IPS-15b (cell line): ENCODE measurements around the gene TAF5.
"Not testable (repeated sequence)": the region's sequence is repeated elsewhere in the genome, so short reads cannot be mapped to it uniquely, and the experiment has no call there.

Source experiments
- H3K27me3 ChIP-seq: one replicate; pipeline ENCODE4 v1.6.1; 2013; ENCODE audit warnings: low read length; ENCODE audit not compliant: control insufficient read depth, insufficient read depth
- H3K36me3 ChIP-seq: one replicate; pipeline ENCODE4 v1.6.1; 2013; ENCODE audit warnings: low read length; ENCODE audit not compliant: control insufficient read depth, insufficient read depth
- H3K4me1 ChIP-seq: one replicate; pipeline ENCODE4 v1.6.1; 2013; ENCODE audit warnings: mild to moderate bottlenecking, low read length; ENCODE audit not compliant: control insufficient read depth, insufficient read depth
- H3K4me3 ChIP-seq: one replicate; pipeline ENCODE4 v1.5.1; 2013; ENCODE audit warnings: low read depth, low read length
- H3K9ac ChIP-seq: one replicate; pipeline ENCODE4 v1.6.1; 2013; ENCODE audit warnings: low read depth, mild to moderate bottlenecking, low read length
- H3K9me3 ChIP-seq: one replicate; pipeline ENCODE4 v1.6.1; 2013; ENCODE audit warnings: mild to moderate bottlenecking, low read length; ENCODE audit not compliant: control insufficient read depth, insufficient read depth

TAF5 gene

DNA sequence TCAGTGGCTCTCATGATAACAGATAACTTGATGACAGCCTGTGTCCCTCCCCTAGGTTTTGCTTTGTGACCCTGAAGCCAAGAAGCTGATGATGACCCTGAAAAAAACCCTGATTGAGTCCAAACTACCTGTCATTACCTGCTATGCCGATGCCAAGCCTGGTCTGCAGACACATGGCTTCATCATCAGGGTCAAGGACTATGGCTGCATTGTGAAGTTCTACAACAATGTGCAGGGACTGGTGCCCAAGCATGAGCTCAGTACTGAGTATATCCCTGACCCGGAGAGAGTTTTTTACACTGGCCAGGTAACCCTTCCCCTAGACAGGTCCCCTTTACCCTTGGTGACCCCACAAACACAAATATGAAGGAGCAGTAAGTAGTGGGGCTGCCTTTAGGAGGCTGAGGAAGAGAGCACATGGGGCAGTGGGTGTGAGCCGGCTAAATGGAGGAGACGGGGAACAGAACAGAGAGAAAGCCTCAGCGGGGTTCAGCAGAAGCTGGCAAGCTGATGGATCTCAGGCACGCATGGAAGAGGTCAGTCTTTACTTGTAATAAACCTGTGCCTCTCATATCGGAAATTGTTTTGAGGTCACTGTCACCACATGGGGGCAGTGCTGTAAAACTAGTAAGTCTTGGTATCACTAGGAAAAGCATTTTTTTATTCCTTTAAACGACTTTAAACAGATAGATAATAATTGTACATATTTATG is 48.8 kb downstream of the TAF5 start:
- no peak overlapping the region for H3K4me3 ChIP-seq
- H3K9ac ChIP-seq: no peak overlapping the region
- no peaks in the 10 kb centered on the region for H3K4me1 ChIP-seq
- no peaks in the 10 kb centered on the region for H3K27me3 ChIP-seq
- peaks cover 74% of the 10 kb centered on the region for H3K36me3 ChIP-seq
- no peaks in the 10 kb centered on the region for H3K9me3 ChIP-seq

DNA sequence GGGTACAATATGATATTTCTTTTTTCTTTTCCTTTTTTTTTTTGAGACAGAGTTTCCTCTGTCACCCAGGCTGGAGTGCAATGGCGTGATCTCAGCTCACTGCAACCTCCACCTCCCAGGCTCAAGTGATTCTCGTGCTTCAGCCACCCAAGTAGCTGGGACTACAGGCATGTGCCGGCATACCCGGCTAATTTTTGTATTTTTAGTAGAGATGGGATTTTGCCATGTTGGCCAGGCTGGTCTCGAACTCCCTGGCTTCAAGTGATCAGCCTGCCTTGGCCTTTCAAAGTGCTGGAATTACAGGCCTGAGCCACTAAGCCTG is 49.3 kb downstream of the TAF5 start:
- H3K4me3 ChIP-seq, H3K9ac ChIP-seq, H3K9me3 ChIP-seq, H3K4me1 ChIP-seq, H3K27me3 ChIP-seq: not testable (repeated sequence)
- H3K36me3 ChIP-seq: peaks cover 76% of the 10 kb centered on the region

DNA sequence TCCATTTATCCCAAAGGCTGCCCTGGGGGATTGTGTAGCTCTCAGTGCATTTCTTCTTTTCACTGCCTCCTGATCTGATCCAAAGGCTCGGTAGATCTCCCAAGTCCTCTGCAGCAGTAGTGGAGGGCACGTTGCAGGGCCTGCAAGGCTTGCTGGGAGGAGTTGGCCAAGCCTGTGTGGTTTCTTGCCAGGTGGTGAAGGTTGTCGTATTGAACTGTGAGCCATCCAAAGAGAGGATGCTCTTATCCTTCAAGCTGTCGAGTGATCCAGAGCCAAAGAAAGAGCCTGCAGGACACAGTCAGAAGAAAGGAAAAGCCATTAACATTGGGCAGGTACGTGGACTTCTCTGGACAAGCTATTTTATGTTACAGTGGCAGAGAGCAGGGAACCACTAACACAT is 49.8 kb downstream of the TAF5 start:
- Histone ChIP-seq H3K4me1 (no peaks in the 10 kb centered on the region), H3K4me3 (no peak overlapping the region), H3K27me3 (no peaks in the 10 kb centered on the region), H3K36me3 (peaks cover 79% of the 10 kb centered on the region), H3K9me3 (no peaks in the 10 kb centered on the region), H3K9ac (no peak overlapping the region)

DNA sequence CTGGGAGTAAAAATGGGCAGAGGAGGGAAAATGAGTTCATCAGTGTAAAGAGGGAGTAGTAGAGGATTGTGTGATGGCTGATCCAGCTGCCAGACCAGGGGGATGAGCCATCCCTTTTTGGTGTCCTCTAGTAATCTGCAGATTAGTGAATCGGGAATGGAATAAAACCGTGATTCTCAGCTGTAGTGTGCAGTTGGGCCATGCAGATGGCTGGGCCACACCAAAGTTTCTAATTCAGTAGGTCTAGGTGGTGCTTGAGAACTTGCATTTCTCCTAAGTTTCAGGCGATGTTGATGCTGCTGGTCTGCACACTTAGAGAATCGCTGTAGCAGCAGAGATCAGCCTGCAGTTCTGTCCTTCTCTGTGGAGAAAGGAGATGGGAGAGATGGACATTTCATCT is 51.3 kb downstream of the TAF5 start:
- Histone ChIP-seq H3K9ac (no peak overlapping the region), H3K4me1 (no peaks in the 10 kb centered on the region), H3K4me3 (no peak overlapping the region), H3K9me3 (no peaks in the 10 kb centered on the region), H3K36me3 (peaks cover 80% of the 10 kb centered on the region), H3K27me3 (no peaks in the 10 kb centered on the region)

DNA sequence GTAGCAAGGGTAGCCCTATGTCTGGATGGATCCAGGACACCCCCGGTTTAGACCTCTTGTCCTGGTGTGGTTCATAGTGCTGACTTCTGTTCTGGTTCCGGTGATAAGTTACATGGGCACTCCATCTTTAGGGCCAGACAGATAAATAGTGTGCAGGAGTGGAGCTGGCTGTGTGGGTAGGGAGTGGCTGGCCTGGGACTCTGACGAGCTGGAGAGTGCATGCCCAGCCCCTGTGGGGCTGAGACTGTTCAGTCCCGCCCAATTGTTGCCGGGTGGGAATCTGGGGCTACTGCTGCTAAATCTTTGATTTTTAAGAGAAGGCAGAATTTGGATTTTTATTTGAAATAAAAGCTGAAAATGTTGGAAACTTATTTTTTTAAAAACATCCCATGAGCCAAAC is 56.0 kb downstream of the TAF5 start:
- no peaks in the 10 kb centered on the region for H3K27me3 ChIP-seq
- peaks cover 68% of the 10 kb centered on the region for H3K36me3 ChIP-seq

DNA sequence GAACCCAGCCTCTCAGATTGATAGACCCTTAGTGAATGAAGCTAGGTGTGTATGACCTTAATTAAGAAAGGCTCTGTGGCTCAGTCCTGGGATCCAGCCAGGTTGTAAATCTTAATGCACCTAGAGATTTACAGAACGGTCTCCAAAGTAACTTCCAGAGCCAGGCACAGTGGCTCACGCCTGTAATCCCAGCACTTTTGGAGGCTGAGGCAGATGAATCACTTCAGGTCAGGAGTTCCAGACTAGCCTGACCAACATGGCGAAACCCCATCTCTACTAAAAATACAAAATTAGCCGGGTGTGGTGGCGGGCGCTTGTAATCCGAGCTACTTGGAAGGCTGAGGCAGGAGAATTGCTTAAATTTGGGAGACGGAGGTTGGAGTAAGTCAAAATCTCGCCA is 60.1 kb downstream of the TAF5 start:
- Histone ChIP-seq H3K9ac (no peak overlapping the region), H3K4me1 (no peaks in the 10 kb centered on the region), H3K27me3 (no peaks in the 10 kb centered on the region), H3K36me3 (peaks cover 60% of the 10 kb centered on the region), H3K4me3 (no peak overlapping the region), H3K9me3 (no peaks in the 10 kb centered on the region)

More for the DNA sequence above, 56.0 kb downstream of the TAF5 start:
- Histone ChIP-seq H3K4me1 (no peaks in the 10 kb centered on the region), H3K4me3 (no peak overlapping the region), H3K9ac (no peak overlapping the region), H3K9me3 (no peaks in the 10 kb centered on the region)

DNA sequence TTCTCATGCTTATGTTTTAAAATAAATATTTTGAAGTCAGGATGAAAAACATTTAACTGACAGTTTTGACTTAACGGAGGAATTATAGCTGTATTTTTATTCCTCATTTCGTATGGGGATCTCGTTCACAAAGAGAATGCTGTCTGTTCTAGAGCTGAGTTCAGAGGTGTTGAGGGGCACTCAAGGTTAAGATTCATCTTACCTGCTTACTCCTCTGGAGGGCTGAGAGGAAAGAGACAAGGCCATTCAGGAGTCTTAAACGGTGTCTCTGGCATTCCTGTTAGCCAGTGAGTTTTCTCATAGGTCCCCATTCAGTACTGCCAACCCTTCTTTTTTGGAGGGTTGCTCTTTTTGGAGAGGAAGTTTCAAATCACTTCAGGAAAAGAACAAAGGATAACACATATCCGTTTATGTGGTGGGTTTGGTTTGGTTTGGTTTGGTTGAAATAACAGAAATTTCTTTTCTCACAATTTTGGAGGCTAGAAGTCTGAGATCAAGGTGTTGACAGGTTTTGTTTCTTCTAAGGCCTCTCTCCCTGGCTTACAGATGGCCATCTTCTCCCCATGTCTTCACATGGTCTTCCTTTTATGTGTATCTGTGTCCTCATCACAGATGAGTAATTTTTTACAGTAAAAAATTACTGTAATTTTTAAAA is 61.3 kb downstream of the TAF5 start:
- no peaks in the 10 kb centered on the region for H3K9me3 ChIP-seq
- no peaks in the 10 kb centered on the region for H3K4me1 ChIP-seq
- H3K4me3 ChIP-seq: no peak overlapping the region
- H3K36me3 ChIP-seq: peaks cover 57% of the 10 kb centered on the region
- H3K9ac ChIP-seq: no peak overlapping the region
- no peaks in the 10 kb centered on the region for H3K27me3 ChIP-seq

DNA sequence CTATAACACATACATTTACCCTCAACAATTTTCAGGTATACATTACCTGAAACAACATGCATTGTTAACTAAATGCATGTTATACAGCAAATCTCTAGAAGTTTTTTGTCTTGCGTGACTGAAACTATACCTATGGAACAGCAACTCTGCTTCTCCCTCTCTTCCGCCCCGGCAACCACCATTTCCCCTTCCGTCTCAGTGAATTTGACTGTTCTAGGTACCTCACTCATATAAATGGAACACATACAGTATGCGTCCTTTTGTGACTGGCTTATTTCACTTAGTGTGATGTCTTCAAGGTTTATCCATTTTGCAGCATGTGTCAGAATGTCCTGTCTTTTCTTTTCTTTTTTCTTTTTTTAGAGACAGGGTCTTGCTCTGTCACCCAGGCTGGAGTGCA is 61.9 kb downstream of the TAF5 start:
- Histone ChIP-seq H3K9me3 (no peaks in the 10 kb centered on the region), H3K4me3 (no peak overlapping the region), H3K9ac (no peak overlapping the region), H3K27me3 (no peaks in the 10 kb centered on the region), H3K36me3 (peaks cover 61% of the 10 kb centered on the region), H3K4me1 (no peaks in the 10 kb centered on the region)

DNA sequence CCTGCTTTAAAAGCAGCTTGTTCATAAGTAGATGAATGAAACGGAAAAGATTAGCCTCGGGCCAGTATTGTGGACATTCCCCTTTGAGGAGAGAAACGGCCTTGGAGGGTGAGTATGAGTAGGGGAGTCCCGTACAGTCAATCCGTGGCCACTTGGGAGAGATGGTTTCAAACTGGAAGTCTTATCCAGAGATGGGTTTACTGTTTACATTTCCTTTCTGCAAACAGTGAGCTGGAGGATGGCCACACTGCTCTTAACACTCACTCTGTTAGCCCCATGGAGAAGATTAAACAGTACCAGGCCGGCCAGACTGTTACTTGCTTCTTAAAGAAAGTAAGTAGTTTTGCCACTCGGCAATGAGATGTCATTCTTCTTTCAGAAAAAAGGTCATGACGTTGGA is 64.1 kb downstream of the TAF5 start:
- Histone ChIP-seq H3K9me3 (no peaks in the 10 kb centered on the region), H3K9ac (no peak overlapping the region), H3K4me1 (no peaks in the 10 kb centered on the region), H3K27me3 (no peaks in the 10 kb centered on the region), H3K4me3 (no peak overlapping the region), H3K36me3 (peaks cover 62% of the 10 kb centered on the region)

DNA sequence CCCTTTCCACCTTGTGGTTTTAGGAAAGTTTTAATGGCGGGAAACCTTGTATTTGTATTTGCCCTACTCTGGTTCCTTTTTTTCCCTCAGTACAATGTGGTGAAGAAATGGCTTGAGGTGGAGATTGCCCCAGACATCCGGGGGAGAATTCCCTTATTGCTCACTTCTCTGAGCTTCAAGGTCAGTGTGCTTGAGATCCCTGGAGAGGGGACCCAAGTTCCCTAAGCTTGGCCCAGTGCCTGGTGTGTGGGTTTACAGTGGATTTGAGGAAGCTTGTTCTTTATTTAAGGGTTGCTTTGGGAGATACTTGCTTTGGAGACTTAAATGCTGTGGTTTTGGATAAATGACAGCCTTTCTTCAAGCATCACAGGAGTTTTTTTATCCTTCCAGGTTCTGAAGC is 66.1 kb downstream of the TAF5 start:
- Histone ChIP-seq H3K36me3 (peaks cover 61% of the 10 kb centered on the region), H3K9me3 (no peaks in the 10 kb centered on the region), H3K9ac (no peak overlapping the region), H3K4me3 (no peak overlapping the region), H3K4me1 (no peaks in the 10 kb centered on the region), H3K27me3 (no peaks in the 10 kb centered on the region)
